Mucosa of descending colon (tissue), 3 donors: ENCODE results near the gene NUP85. TPM values are rescaled to one million over a fixed set of nuclear protein-coding genes. Genes with fewer than 3 reads are reported as not detected.

ENCODE experiments used
- ATAC-seq: fragments of 200-7000 bp; cut with Tn5 transposase; one replicate; pipeline ENCODE4 v1.9.1; 2020; ENCODE audit warnings: mild to moderate bottlenecking, moderate library complexity
- DNase-seq, 3 donors: peaks; one replicate each; pipeline ENCODE4 v3.0.0-alpha.2; 2020
- H3K36me3 ChIP-seq: fragments of 200-600 bp; one replicate; pipeline ENCODE4 v1.8.0; 2021; ENCODE audit warnings: low read depth, mild to moderate bottlenecking
- H3K4me1 ChIP-seq: fragments of 200-600 bp; one replicate; pipeline ENCODE4 v1.8.0; 2021; ENCODE audit warnings: low read depth, mild to moderate bottlenecking
- H3K4me3 ChIP-seq: fragments of 200-600 bp; one replicate; pipeline ENCODE4 v1.8.0; 2021; ENCODE audit warnings: mild to moderate bottlenecking
- H3K9me3 ChIP-seq: fragments of 200-600 bp; one replicate; pipeline ENCODE4 v1.8.0; 2021; ENCODE audit warnings: mild to moderate bottlenecking
- intact Hi-C, 2 donors: fragments of 100-400 bp; cut with DNase I in 1 of 2; cut with micrococcal nuclease in 1 of 2; formaldehyde crosslinking; loops; one replicate each; pipeline versions ENCODE4 v1.11.0 to v1.11.1; 2022; cut with DNase I, micrococcal nuclease
- total RNA-seq, 3 donors: library from RNA; stranded (reverse); fragmentation: NEBNext Ultra II Directional in 2 of 3; extraction: Animal tissue kit (Norgen Biotek cat#: 25700) in 2 of 3; gene quantifications; one replicate each; pipeline versions ENCODE4 v1.2.1 to v1.2.4, GENCODE V29; 2021 to 2023
- TF ChIP-seq, protein P1 (sequence below): fragments of 200-600 bp; IDR thresholded peaks from one replicate; pipeline ENCODE4 v1.8.0; 2022; ENCODE audit warnings: antibody characterized with exemption, mild to moderate bottlenecking
- donor health status: DM: no; HTN: no; CAD: no; lungs with moderate emphysema.
- donor health status: DM: no; HTN: no; CAD: no.
- donor health status: DM: no; HTN: yes; CAD: no.

NUP85 gene
- total RNA-seq, 3 donors from 2014 or later, result 48.4 to 63.4 (median 62.2) TPM

DNA sequence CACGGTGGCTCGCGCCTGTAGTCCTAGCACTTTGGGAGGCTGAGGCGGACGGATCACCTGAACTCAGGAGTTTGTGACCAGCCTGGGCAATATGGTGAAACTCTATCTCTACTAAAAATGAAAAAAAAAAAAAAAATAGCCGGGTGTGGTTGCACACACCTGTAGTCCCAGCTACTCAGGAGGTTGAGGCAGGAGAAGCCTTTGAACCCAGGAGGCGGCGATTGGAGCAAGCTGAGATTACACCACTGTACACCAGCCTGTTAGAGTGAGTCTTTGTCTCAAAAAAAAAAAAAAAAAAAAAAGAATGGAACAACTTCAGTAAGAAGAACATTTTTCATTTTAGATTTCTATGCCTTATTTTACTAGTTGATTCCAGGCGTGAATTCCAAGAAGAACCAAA is 2.7 kb downstream of the NUP85 start:
- TF ChIP-seq, protein P1, sequence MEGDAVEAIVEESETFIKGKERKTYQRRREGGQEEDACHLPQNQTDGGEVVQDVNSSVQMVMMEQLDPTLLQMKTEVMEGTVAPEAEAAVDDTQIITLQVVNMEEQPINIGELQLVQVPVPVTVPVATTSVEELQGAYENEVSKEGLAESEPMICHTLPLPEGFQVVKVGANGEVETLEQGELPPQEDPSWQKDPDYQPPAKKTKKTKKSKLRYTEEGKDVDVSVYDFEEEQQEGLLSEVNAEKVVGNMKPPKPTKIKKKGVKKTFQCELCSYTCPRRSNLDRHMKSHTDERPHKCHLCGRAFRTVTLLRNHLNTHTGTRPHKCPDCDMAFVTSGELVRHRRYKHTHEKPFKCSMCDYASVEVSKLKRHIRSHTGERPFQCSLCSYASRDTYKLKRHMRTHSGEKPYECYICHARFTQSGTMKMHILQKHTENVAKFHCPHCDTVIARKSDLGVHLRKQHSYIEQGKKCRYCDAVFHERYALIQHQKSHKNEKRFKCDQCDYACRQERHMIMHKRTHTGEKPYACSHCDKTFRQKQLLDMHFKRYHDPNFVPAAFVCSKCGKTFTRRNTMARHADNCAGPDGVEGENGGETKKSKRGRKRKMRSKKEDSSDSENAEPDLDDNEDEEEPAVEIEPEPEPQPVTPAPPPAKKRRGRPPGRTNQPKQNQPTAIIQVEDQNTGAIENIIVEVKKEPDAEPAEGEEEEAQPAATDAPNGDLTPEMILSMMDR, result no peak
- H3K36me3 ChIP-seq, result peaks cover 8% of the 10 kb centered on the region
- no peaks in the 10 kb centered on the region for H3K9me3 ChIP-seq
- no peak for DNase-seq
- no peak overlapping the region for H3K4me3 ChIP-seq
- peaks cover 21% of the 10 kb centered on the region for H3K4me1 ChIP-seq
- no peak for ATAC-seq
- intact Hi-C loops, result no loop called here

DNA sequence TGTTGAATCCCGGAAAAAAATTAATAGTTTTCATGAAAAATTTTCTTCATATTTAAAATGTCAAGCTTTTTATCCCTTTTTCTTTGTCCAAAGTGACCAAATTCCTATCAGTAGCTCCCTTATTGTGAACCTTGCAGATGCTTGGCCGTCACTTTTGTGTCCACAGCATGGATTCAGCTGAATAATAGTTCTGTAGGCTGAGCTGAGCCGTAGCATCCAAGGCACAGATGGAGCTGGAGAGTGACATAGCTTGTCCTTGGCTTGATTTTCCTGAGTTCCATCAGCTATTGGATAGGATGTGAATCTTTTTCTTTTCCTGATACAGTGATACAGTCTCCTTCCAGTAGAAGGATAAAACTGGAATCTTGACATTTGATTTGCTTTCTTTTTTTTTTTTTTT is 3.6 kb downstream of the NUP85 start:
- DNase-seq (no peak), ATAC-seq (no peak)
- intact Hi-C loops, result no loop called here
- Histone ChIP-seq H3K9me3 (no peaks in the 10 kb centered on the region), H3K4me1 (peaks cover 21% of the 10 kb centered on the region), H3K36me3 (peaks cover 10% of the 10 kb centered on the region), H3K4me3 (no peak overlapping the region)
- TF ChIP-seq, protein P1, result no peak

DNA sequence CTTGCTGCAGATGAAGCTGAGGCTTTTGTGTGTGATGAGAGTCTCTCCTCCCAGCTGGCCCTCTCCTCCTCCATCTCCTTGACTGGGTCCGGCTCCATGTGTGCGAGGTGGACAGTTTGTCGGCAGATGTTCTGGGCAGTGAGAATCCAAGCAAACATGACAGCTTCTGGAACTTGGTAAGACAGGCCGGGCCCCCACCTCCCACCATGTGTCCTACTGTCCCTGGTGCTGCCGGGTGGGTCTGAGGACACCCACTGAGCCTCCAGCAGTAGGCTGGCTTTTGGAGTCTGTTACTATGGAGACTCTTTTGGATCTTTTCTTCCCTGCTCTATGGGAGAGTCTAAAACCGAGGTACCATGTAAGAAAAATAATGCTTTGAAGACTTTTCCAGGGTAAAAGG is 12.7 kb downstream of the NUP85 start:
- H3K36me3 ChIP-seq, result peaks cover 13% of the 10 kb centered on the region
- H3K4me3 ChIP-seq, result no peak overlapping the region
- intact Hi-C loops, result no loop called here
- no peak for DNase-seq
- H3K4me1 ChIP-seq, result no peaks in the 10 kb centered on the region
- no peak for ATAC-seq
- TF ChIP-seq, protein P1, result no peak
- no peaks in the 10 kb centered on the region for H3K9me3 ChIP-seq

DNA sequence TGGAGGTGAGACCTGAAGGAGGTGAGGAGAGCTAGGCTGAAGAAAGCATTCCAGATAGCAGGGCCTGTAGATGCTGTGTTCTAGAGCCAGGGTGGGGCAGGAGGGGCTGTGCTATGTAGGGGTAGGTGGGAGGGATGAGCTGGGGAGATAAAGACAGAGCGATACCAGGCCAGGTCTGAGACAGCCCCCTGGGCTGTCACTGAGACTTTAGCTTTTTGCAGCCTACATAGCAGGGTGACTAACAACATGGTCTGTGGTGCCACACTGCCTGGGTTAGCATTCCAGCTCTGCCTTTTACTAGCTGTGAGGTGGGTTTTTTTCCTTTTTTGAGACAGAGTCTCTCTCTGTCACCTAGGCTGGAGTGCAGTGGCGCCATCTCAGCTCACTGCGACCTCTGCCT is 14.3 kb downstream of the NUP85 start:
- intact Hi-C loops, result no loop called here
- Histone ChIP-seq H3K4me3 (no peak overlapping the region), H3K9me3 (no peaks in the 10 kb centered on the region), H3K4me1 (no peaks in the 10 kb centered on the region), H3K36me3 (peaks cover 10% of the 10 kb centered on the region)
- TF ChIP-seq, protein P1, result no peak
- ATAC-seq (no peak), DNase-seq (no peak)

DNA sequence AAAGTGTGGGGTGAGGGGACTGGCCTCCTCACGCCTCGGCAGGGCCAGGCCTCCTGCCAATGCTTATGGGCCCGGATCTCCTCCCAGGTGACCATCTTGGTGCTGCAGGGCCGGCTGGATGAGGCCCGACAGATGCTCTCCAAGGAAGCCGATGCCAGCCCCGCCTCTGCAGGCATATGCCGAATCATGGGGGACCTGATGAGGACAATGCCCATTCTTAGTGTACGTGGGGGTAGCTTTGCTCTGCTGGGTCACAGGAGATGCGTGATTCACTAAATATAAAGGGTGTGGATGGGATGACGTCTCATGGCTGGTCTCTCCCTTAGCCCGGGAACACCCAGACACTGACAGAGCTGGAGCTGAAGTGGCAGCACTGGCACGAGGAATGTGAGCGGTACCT is 19.5 kb downstream of the NUP85 start:
- Histone ChIP-seq H3K36me3 (no peaks in the 10 kb centered on the region), H3K4me3 (no peak overlapping the region), H3K4me1 (peaks cover 10% of the 10 kb centered on the region), H3K9me3 (no peaks in the 10 kb centered on the region)
- DNase-seq, result no peak
- TF ChIP-seq, protein P1, result no peak
- ATAC-seq, result no peak
- intact Hi-C loops, result no loop called here

DNA sequence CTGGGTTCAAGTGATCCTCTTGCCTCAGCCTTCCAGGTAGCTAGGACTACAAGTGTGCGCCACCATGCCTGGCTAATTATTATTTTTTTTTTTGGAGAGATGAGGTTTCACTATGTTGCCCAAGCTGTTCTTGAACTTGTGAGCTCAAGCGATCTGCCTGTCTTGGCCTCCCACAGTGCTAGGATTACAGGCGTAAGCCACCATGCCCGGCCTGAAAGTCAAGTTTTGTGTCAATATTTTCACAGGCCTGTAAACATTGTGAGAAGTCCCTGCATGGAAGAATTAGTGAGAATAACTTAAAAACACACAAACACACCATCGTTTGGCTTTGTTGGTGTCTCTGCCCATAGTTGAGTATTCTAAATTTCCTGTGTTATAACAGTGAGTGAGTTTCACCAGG is 22.2 kb downstream of the NUP85 start:
- no peaks in the 10 kb centered on the region for H3K9me3 ChIP-seq
- DNase-seq (no peak), ATAC-seq (no peak)
- no peak overlapping the region for H3K4me3 ChIP-seq
- TF ChIP-seq, protein P1, result no peak
- intact Hi-C loops, result no loop called here
- peaks cover 10% of the 10 kb centered on the region for H3K4me1 ChIP-seq
- no peaks in the 10 kb centered on the region for H3K36me3 ChIP-seq
